H1 (cell line): ENCODE measurements around the gene GCK. TPM values are rescaled to one million over a fixed set of nuclear protein-coding genes. Genes with fewer than 3 reads are reported as not detected.

Experiments used
- ASH2L ChIP-seq: fragments of 200-600, 300-600 bp; sonication (generic); IDR thresholded peaks from one replicate; pipeline ENCODE4 v1.7.1; 2017; ENCODE audit warnings: low read length
- SP4 ChIP-seq: IDR thresholded peaks from 2 replicates; pipeline ENCODE4 v1.6.1; 2012; ENCODE audit warnings: low read length, inconsistent platforms
- YY1 ChIP-seq: IDR thresholded peaks from 2 replicates; pipeline ENCODE4 v1.6.1; 2011; ENCODE audit warnings: low read depth, mild to moderate bottlenecking, low read length
- polyA plus RNA-seq, 7 experiments: library from polyadenylated mRNA; depleted of rRNA in 3 of 7; stranded (reverse) in 5 of 7; unstranded in 2 of 7; fragments of >200 nt in 5 of 7; fragments of 200-250 nt in 2 of 7; gene quantifications; 1 replicate in 5 of 7; 2 replicates in 1 of 7; 4 replicates in 1 of 7; pipeline versions ENCODE4 v1.2.1 to v1.2.3, GENCODE V29; 2011 to 2013; ENCODE audit warnings: missing spikeins in 2 of 7, mixed read lengths in 2 of 7
- total RNA-seq: library from RNA; stranded (reverse); fragmentation: NEBNext Ultra II Directional; extraction: Animal tissue kit (Norgen Biotek cat#: 25700); gene quantifications from 2 replicates; pipeline ENCODE4 v1.2.1, GENCODE V29; 2021

The GCK gene
- total and polyA plus RNA-seq, 2 of the 8 experiments (the other 6 are each of a cell fraction or from before 2014, with no cell fraction given), result 2.4 to 4.9 TPM

GRCh38 chr7:44177570-44178131, 11.6 kb downstream of the GCK start (continued):
- TF ChIP-seq YY1 (no peak), ASH2L (no peak), SP4 (no peak)
- TF ChIP-seq, all 59 proteins: peak for 0
